Erythroblast (primary cell): ENCODE measurements around the gene ADGRD1.
"Not testable (repeated sequence)": the region's sequence is repeated elsewhere in the genome, so short reads cannot be mapped to it uniquely, and the experiment has no call there.

ENCODE experiments used
- DNase-seq, 2 experiments: peaks; one replicate each; lab custom pipeline; 2025; lab: John Stamatoyannopoulos, UW
- GATA1 ChIP-seq: IDR thresholded peaks from 2 replicates; pipeline ENCODE4 v1.6.1; 2011; ENCODE audit warnings: low read depth, mild to moderate bottlenecking, control low read depth, low read length, moderate library complexity
- POLR2A ChIP-seq: IDR thresholded peaks from 2 replicates; pipeline ENCODE4 v1.6.1; 2011; ENCODE audit warnings: mild to moderate bottlenecking, low read length

The ADGRD1 gene

GRCh38 chr12:131114942-131115584 lies 161.4 kb downstream of the ADGRD1 start:
- TF ChIP-seq POLR2A (no peak), GATA1 (no peak)
- DNase-seq: no peak

DNA sequence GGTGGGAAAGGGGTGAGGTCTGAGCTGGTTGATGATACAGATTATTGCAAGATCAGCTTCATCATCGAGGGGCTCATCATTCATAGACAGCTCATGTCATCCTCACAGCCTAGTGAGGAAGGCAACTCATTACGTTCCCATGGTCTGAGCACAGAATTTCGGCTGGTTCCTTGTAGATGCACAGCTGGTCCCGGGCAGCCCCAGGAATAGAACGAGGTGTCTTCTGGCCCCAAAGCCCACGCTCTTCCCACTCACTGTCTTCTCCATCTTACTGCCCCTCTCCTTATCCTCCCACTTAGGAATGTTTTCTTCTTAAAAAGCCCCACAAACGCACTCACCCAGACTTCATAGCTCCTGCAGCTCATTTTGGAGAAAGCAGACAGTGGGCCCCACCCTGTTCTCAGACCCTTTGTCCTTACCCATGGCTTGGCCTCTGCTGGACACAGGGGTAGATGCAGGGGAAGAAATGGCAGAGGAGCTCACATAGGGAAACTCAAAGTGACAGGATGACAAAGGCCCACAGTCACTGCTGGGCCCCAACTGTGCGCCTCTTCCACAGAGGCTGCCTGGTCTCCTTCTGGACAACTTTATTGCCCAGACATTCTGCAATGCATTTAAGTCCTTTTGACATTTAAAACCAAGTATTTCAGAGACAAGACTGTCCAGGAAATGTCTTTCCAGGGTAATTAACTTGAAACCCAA lies 162.2 kb downstream of the ADGRD1 start:
- DNase-seq: no peak
- no peak for TF ChIP-seq GATA1
- TF ChIP-seq POLR2A: no peak

- TF ChIP-seq POLR2A: no peak
- no peak for TF ChIP-seq GATA1
- DNase-seq: no peak
Measured at GRCh38 chr12:131116468-131117117, 162.9 kb downstream of the ADGRD1 start.

DNA sequence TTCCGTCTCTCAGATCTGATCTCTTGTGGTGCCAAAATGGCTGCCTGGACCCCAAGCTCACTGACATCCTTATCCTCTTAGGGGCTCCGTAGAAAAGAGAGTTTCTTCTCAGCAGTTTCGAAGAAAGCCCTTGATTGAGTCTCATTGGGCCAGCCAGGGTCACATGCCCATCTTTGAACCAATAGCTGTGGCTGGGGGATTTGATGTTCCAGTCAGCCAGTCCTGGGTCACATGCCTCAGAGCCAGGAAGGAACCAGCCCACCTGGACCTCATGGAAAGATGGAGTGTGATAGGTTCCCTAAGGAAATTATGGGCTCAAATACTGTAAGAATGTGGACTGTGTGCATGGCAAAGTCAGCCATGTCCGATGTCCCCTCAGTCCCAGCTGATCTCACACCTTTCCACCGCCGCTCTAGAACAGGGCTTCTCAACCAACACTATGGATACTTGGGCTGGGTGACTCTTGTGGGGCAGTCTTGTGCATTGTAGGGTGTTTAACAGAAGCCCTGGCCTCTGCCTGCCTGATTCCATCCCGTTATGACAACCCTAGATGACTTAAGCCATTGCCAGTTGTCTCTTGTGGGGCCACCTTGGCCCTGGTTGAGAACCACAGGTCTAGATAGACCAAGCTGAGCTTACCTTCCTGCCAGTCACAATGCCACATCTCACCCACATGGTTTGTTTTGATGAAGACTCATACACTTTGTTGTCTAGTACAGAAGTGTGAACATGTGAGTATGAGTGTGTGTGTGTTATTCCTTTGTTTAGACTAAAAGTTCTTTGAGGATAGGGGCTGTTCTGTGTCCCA lies 163.9 kb downstream of the ADGRD1 start:
- DNase-seq: no peak
- TF ChIP-seq GATA1 (no peak), POLR2A (no peak)

GRCh38 chr12:131118371-131118770 lies 164.7 kb downstream of the ADGRD1 start:
- DNase-seq: no peak
- TF ChIP-seq POLR2A (no peak), GATA1 (no peak)

GRCh38 chr12:131119345-131119744 lies 165.6 kb downstream of the ADGRD1 start:
- DNase-seq: not testable (repeated sequence)

DNA sequence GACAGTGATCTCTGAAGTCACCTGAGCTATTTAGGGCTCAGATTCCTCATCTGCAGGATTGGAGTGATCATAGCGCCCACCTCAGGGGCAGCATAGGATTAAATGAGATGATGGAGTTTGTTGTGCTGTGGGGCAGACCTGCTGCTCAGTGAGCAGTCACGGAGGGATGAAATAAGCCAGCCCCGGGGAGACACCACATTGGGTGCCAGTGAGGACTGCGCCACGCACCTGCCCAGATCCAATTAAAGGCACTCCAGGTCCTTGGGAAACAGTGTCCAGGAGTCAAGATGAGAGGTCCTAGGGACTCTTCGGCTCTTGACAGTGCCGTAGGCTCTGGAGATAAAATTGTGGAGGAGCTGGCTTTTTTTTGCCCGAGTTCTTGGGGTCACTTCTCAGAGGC lies 166.2 kb downstream of the ADGRD1 start:
- no peak for DNase-seq
- TF ChIP-seq POLR2A (no peak), GATA1 (no peak)

- TF ChIP-seq POLR2A (no peak), GATA1 (no peak)
Measured at GRCh38 chr12:131120831-131121271, 167.1 kb downstream of the ADGRD1 start.

GRCh38 chr12:131121705-131122405 lies 168.1 kb downstream of the ADGRD1 start:
- DNase-seq: no peak
- no peak for TF ChIP-seq GATA1

More at GRCh38 chr12:131120831-131121271, 167.1 kb downstream of the ADGRD1 start:
- no peak for DNase-seq

DNA sequence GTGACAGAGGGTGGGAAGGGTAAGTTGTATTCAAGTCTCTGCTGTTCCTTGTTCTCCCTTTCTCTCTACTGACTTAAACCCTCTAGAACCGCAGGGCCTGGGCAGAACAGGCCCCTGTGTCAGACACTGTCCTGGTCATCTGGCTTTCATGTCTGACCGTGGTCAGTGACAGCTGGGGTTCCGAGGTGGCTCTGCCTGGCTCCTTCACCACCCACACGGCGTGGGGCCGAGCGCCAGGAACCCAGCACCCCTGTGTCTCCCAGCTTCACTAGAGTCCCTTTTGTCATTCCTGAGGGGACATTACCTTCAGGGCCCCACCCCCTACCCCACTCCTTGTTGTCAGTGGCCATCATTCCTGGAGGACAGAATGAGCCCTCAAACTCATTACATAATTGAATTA lies 168.9 kb downstream of the ADGRD1 start:
- TF ChIP-seq POLR2A (no peak), GATA1 (no peak)
- DNase-seq: no peak

GRCh38 chr12:131123817-131124216 lies 170.1 kb downstream of the ADGRD1 start:
- no peak for TF ChIP-seq POLR2A
- no peak for TF ChIP-seq GATA1
- no peak for DNase-seq

DNA sequence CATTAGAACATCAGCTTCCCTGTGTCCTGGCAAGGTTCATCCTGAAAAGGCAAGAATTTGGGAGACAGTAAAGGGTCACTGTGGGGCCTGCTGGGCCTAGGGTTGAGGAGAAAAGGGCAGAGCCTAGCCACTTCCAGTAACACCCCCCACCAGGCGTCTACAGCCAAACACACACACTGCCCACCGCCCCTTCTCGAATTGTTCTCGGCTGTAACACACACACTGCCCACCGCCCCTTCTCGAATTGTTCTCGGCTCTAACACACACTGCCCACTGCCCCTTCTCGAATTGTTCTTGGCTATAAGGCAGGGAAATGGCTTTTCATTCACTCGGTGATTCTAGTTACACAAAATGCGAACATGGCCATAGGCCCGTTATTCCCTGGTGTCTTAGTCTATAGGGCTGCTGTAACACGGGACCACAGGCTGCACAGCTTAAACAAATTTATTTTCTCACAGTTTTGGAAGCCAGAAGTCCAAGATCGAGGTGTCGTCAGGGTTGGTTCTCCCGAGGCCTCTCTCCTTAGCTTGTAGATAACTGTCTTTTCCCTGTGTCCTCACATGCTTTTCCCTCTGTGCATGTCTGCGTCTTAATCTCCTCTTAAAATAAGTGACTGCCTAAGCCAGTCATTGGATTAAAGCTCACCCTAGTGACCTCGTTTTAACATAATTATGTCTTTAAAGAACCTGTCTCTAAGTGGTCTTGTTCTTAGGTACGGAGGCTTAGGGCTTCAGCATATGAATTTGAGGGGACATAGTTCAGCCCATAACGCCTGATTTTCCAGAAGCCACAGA lies 171.0 kb downstream of the ADGRD1 start:
- TF ChIP-seq POLR2A (no peak), GATA1 (no peak)
- no peak for DNase-seq

DNA sequence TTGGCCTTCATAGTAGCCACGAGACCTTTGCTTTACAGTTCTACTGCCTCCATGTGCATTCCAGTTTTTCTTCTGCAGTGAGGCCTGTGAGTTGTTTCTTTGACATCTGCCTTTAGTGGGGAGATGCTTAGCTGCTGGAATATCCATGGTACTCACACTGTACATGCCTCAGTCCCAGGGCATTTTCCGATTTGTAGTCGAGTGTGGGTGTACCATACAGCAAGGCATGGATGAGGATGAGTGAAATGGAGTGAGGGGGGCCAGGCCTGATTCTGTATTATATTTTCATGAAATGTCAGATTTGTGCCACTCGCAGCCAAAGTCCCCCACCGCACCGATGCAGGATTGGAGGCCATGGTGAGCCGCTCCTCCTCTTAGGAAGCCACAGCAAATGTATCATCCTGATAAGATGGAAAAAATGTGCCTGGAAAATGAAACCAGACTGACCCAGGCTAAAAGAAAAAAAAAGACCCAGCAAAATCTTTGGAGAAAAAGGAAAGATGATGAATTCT lies 173.0 kb downstream of the ADGRD1 start:
- TF ChIP-seq POLR2A (no peak), GATA1 (no peak)
- DNase-seq: no peak
